Measurements from ENCODE around the gene OR52E4. TPM values are rescaled to one million over a fixed set of nuclear protein-coding genes. Genes with fewer than 3 reads are reported as not detected.

The OR52E4 gene
- total and polyA plus RNA-seq, 2 donors (not counting 3 experiments of a cell fraction or from before 2014, with no cell fraction given) = not detected

DNA sequence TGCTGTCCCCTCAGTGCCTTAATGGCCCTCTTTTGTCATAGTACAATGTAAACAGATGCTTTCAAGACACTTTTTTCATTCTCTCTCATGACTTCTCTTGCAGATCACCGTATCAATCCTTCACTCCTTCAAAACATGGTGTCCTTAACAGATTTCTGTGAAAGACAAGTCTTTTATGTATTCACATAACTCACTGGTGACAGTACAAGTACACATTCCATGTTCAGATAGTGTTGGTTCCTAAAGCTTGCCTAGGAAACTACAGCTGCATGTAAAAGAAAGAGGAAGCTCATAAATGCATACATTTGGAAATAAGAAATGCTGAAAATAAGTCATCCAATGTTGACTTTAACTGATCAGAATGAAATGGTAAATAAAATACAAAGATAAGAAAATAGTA is 33.7 kb upstream of the OR52E4 start:
- no peaks in the 10 kb centered on the region for H3K9me3 ChIP-seq (replicated peaks; ENCODE audit: control insufficient read depth, insufficient read depth, low read length)
- H2AFZ ChIP-seq (ENCODE audit: low read depth, low read length) = no peak overlapping the region
- no peaks in the 10 kb centered on the region for H3K9me1 ChIP-seq (replicated peaks; ENCODE audit: control insufficient read depth, extremely low read depth, insufficient read depth, low read length)
- ChIA-PET POLR2A (no interaction called here), CTCF (no interaction called here)
- dilution Hi-C loops (cut with MboI; ENCODE audit: extremely low pct_ligation_motif_present, low sequenced_read_pairs) = no loop called here
- TF ChIP-seq, protein P1, sequence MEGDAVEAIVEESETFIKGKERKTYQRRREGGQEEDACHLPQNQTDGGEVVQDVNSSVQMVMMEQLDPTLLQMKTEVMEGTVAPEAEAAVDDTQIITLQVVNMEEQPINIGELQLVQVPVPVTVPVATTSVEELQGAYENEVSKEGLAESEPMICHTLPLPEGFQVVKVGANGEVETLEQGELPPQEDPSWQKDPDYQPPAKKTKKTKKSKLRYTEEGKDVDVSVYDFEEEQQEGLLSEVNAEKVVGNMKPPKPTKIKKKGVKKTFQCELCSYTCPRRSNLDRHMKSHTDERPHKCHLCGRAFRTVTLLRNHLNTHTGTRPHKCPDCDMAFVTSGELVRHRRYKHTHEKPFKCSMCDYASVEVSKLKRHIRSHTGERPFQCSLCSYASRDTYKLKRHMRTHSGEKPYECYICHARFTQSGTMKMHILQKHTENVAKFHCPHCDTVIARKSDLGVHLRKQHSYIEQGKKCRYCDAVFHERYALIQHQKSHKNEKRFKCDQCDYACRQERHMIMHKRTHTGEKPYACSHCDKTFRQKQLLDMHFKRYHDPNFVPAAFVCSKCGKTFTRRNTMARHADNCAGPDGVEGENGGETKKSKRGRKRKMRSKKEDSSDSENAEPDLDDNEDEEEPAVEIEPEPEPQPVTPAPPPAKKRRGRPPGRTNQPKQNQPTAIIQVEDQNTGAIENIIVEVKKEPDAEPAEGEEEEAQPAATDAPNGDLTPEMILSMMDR (IDR thresholded peaks at IDR 0.05; ENCODE audit: extremely low read depth in 1 of 2, insufficient read depth in 1 of 2, low read depth in 1 of 2, low read length in 2 of 2) = no peak
- TF ChIP-seq FOS (IDR thresholded peaks at IDR 0.05; ENCODE audit: borderline replicate concordance, insufficient read depth, low read length) (no peak), POLR2AphosphoS5 (IDR thresholded peaks at IDR 0.05; ENCODE audit: insufficient read depth, low read depth, low read length) (no peak), EZH2 (IDR thresholded peaks at IDR 0.05; ENCODE audit: borderline replicate concordance, low read depth, low read length, severe bottlenecking) (no peak), POLR2A (IDR thresholded peaks at IDR 0.05; ENCODE audit: low read depth, low read length) (no peak), JUN (IDR thresholded peaks at IDR 0.05; ENCODE audit: borderline replicate concordance, insufficient read depth, insufficient read length, low read depth) (no peak), MYC (IDR thresholded peaks at IDR 0.05; ENCODE audit: low read depth, low read length) (no peak), GATA2 (IDR thresholded peaks at IDR 0.05; ENCODE audit: insufficient read depth, insufficient read length, low read depth, low read length) (no peak)
- TF ChIP-seq, protein P2, sequence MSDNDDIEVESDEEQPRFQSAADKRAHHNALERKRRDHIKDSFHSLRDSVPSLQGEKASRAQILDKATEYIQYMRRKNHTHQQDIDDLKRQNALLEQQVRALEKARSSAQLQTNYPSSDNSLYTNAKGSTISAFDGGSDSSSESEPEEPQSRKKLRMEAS (IDR thresholded peaks at IDR 0.05; ENCODE audit: insufficient read depth, insufficient read length) = no peak
- H3K27ac ChIP-seq (ENCODE audit: insufficient read depth, low read depth, low read length) = no peak overlapping the region
- no peaks in the 10 kb centered on the region for H4K20me1 ChIP-seq (replicated peaks; ENCODE audit: control insufficient read depth, extremely low read depth, insufficient read depth, low read length)
- no peaks in the 10 kb centered on the region for H3K4me1 ChIP-seq (ENCODE audit: control insufficient read depth, extremely low read depth, insufficient read depth, low read length)
- H3K9ac ChIP-seq (replicated peaks; ENCODE audit: extremely low read depth, insufficient read depth, low read length) = no peak overlapping the region
- intact Hi-C loops (cut with micrococcal nuclease) = no loop called here
- no peaks in the 10 kb centered on the region for H3K27me3 ChIP-seq (ENCODE audit: control insufficient read depth in 2 of 2, insufficient read depth in 2 of 2, low read length in 2 of 2)
- no peak for FAIRE-seq
- DNase-seq (ENCODE audit: low read depth, low spot score) = no peak
- no TSS peak for BruUV-seq (replicated peaks)
- no peak overlapping the region for H3K4me2 ChIP-seq (ENCODE audit: insufficient read depth, low read length)
- no peak overlapping the region for H3K4me3 ChIP-seq (replicated peaks in 1 of 3; ENCODE audit: insufficient read depth in 1 of 3, low read depth in 1 of 3, low read length in 3 of 3)
- H3K36me3 ChIP-seq (ENCODE audit: control insufficient read depth in 2 of 2, extremely low read depth in 1 of 2, insufficient read depth in 2 of 2, low read length in 2 of 2) = no peaks in the 10 kb centered on the region
- no peaks in the 10 kb centered on the region for H3K79me2 ChIP-seq (ENCODE audit: control insufficient read depth, insufficient read depth, low read length)
